A549 (cell line): Measurements from ENCODE around the gene MOB4. TPM values are rescaled to one million over a fixed set of nuclear protein-coding genes. Genes with fewer than 3 reads are reported as not detected.

ENCODE experiments used
- ATAC-seq, 2 experiments: fragments of 200-7000 bp in 1 of 2; fragments of >200 bp in 1 of 2; cut with Nextera tagmentation in 1 of 2; cut with Tn5 transposase in 1 of 2; 3 replicates each; pipeline versions ENCODE4 v1.8.0 to v1.9.1; 2018 to 2020; ENCODE audit warnings: mild to moderate bottlenecking in 1 of 2, moderate library complexity in 1 of 2
- CTCF ChIA-PET: fragments of 300-600 bp; sonication (Branson Sonifier 250); formaldehyde crosslinking; extraction: SDS; loops from one replicate; lab custom pipeline; 2021; ENCODE audit warnings: antibody characterized with exemption, inconsistent platforms; lab: Yijun Ruan, JAX
- POLR2A ChIA-PET: fragments of 350-600 bp; formaldehyde crosslinking; extraction: SDS; loops from one replicate; lab custom pipeline; 2021; ENCODE audit warnings: antibody characterized with exemption, inconsistent platforms; lab: Yijun Ruan, JAX
- DNase-seq, 2 experiments: peaks; one replicate each; pipeline versions ENCODE4 v3.0.0 to v3.0.0-alpha.2; 2011 to 2016; ENCODE audit warnings: low read depth in 1 of 2, low spot score in 1 of 2
- FAIRE-seq: peaks from 2 replicates; lab custom pipeline; 2011; peaks lifted over from hg19 to GRCh38; lab: Jason Lieb, UNC
- H3K27ac ChIP-seq, 2 experiments: fragments of >200 bp; sonication (Bioruptor Twin); formaldehyde crosslinking; 3 replicates each; pipeline ENCODE4 v1.5.1; 2016 to 2017
- H3K4me1 ChIP-seq: fragments of >200 bp; sonication (Bioruptor Twin); formaldehyde crosslinking; 3 replicates; pipeline ENCODE4 v1.6.1; 2016
- H3K4me2 ChIP-seq: fragments of >200 bp; sonication (Bioruptor Twin); formaldehyde crosslinking; 3 replicates; pipeline ENCODE4 v1.6.1; 2016
- H3K4me3 ChIP-seq: fragments of >200 bp; sonication (Bioruptor Twin); formaldehyde crosslinking; 3 replicates; pipeline ENCODE4 v1.5.1; 2016
- H3K9me3 ChIP-seq: fragments of >200 bp; sonication (Bioruptor Twin); formaldehyde crosslinking; 3 replicates; pipeline ENCODE4 v1.6.1; 2016
- CEBPB ChIP-seq, 2 experiments: fragments of >200 bp in 1 of 2; sonication (Bioruptor Twin) in 1 of 2; formaldehyde crosslinking in 1 of 2; IDR thresholded peaks; 2 replicates each; pipeline ENCODE4 v1.6.1; 2012 to 2016
- CHD2 ChIP-seq: fragments of 150-350 bp; IDR thresholded peaks from 2 replicates; pipeline ENCODE4 v1.6.1; 2014; ENCODE audit warnings: low read length; ENCODE audit not compliant: partially characterized antibody
- E2F6 ChIP-seq: IDR thresholded peaks from 2 replicates; pipeline ENCODE4 v1.6.1; 2012; ENCODE audit warnings: low read depth, borderline replicate concordance
- EP300 ChIP-seq, 2 experiments: fragments of >200 bp; sonication (Bioruptor Twin); formaldehyde crosslinking; IDR thresholded peaks; 2 replicates in 1 of 2; 3 replicates in 1 of 2; pipeline ENCODE4 v1.6.1; 2016 to 2017
- FOSL2 ChIP-seq, 2 experiments: fragments of 450-650 bp in 1 of 2; fragments of >200 bp in 1 of 2; sonication (Bioruptor Twin) in 1 of 2; formaldehyde crosslinking; IDR thresholded peaks; 2 replicates each; pipeline versions ENCODE4 v1.5.0 to v1.6.1; 2016 to 2020; ENCODE audit warnings: mild to moderate bottlenecking in 1 of 2, moderate library complexity in 1 of 2
- GATA3 ChIP-seq: IDR thresholded peaks from 2 replicates; pipeline ENCODE4 v1.6.1; 2012; ENCODE audit warnings: borderline replicate concordance
- JUN ChIP-seq, 2 experiments: fragments of >200 bp; sonication (Bioruptor Twin); formaldehyde crosslinking; IDR thresholded peaks; 2 replicates in 1 of 2; 3 replicates in 1 of 2; pipeline ENCODE4 v1.6.1; 2016 to 2017
- JUNB ChIP-seq: fragments of >200 bp; sonication (Bioruptor Twin); formaldehyde crosslinking; IDR thresholded peaks from 2 replicates; pipeline ENCODE4 v1.6.1; 2016
- MAFK ChIP-seq: fragments of 450-650 bp; IDR thresholded peaks from 2 replicates; pipeline ENCODE4 v1.6.1; 2014; ENCODE audit not compliant: partially characterized antibody
- MAX ChIP-seq: IDR thresholded peaks from 2 replicates; pipeline ENCODE4 v1.6.1; 2012
- MAZ ChIP-seq: fragments of 150-350 bp; IDR thresholded peaks from 2 replicates; pipeline ENCODE4 v1.6.1; 2014; ENCODE audit warnings: antibody characterized with exemption, low read depth, low read length, borderline replicate concordance
- RAD21 ChIP-seq, 2 experiments: fragments of >200 bp in 1 of 2; sonication (Bioruptor Twin) in 1 of 2; formaldehyde crosslinking in 1 of 2; IDR thresholded peaks in 1 of 2; conservative IDR thresholded peaks in 1 of 2; 2 replicates in 1 of 2; 3 replicates in 1 of 2; pipeline ENCODE4 v1.6.1; 2012 to 2018; ENCODE audit warnings: inconsistent platforms in 1 of 2
- RCOR1 ChIP-seq: fragments of 150-350 bp; IDR thresholded peaks from 2 replicates; pipeline ENCODE4 v1.6.1; 2014; ENCODE audit warnings: antibody characterized with exemption, low read length, low read depth
- SREBF2 ChIP-seq: fragments of 450-650 bp; IDR thresholded peaks from 2 replicates; pipeline ENCODE4 v1.6.1; 2014; ENCODE audit warnings: mild to moderate bottlenecking, moderate library complexity
- ZFP36 ChIP-seq: fragments of 450-650 bp; IDR thresholded peaks from 2 replicates; pipeline ENCODE4 v1.6.1; 2014; ENCODE audit warnings: borderline replicate concordance; ENCODE audit not compliant: partially characterized antibody
- WGBS: methylation state at CpG from one replicate; pipeline ENCODE4 v1.1.6; 2017; ENCODE audit errors: missing lambda C conversion rate; 5-methylcytosine and 5-hydroxymethylcytosine counted together
- polyA plus RNA-seq, 4 experiments: library from polyadenylated mRNA; depleted of rRNA in 3 of 4; stranded (reverse); fragments of >200 nt; fragmentation: RNase III in 1 of 4; extraction: RNeasy Plus Mini Kit Qiagen cat#74134 plus additional on column Dnase treatment in 1 of 4; gene quantifications; 2 replicates in 3 of 4; 3 replicates in 1 of 4; pipeline ENCODE4 v1.2.3, GENCODE V29; 2011 to 2017
- TF ChIP-seq, protein P1 (sequence below): fragments of 200-600 bp; sonication (generic); IDR thresholded peaks from 2 replicates; pipeline ENCODE4 v1.6.1; 2016; ENCODE audit warnings: antibody characterized with exemption, mild to moderate bottlenecking, moderate library complexity
- TF ChIP-seq, protein P2 (sequence below): fragments of 150-350 bp; IDR thresholded peaks from 2 replicates; pipeline ENCODE4 v1.6.1; 2014; ENCODE audit warnings: low read depth, mild to moderate bottlenecking, low read length
- TF ChIP-seq, protein P3 (sequence below): IDR thresholded peaks from 2 replicates; pipeline ENCODE4 v1.6.1; 2012

Gene MOB4
- polyA plus RNA-seq, 2 of the 4 experiments (the other 2 are of a cell fraction), result 57.5 to 74.7 TPM

DNA sequence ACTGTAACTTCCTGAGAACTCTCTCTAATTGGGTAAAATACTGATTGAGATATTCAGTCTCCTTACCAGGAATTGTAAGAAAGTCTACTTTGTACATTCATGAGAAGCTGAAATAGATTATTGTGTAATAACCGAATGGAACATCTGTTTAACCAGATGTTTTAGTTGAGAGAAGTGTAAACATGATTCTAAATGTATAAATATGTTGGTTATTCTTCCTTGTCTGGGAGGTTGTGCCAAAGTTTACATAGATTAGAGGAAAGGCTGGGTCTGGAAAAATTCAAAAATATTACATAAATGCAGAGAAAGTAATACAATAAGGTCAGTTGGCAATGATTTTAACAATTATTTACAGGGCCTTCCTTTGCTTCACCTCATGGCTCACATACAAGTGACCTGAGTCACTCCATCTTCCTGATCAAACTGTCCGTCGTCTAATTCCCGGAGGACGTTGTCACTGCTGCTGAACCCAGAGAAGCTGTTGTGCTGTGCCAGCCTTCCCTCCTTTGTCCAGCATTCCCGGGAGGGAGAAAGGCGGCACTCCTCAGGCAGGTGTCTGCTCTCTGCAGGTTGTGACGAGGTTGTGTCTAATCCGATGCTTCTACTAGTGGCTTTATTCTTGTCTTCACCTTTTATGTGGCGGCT, 55.9 kb downstream of the MOB4 start:
- Histone ChIP-seq H3K9me3 (peaks cover 24% of the 10 kb centered on the region), H3K4me2 (peak overlapping the region; percentile 67), H3K27ac (peak overlapping the region; percentile 62 to 77), H3K4me1 (peaks cover 40% of the 10 kb centered on the region), H3K4me3 (no peak overlapping the region)
- FAIRE-seq, result no peak
- POLR2A ChIA-PET, result interaction anchor here (0.6 kb wide), 1 partner anchor 34 kb away, joined by 3 read pairs; no protein-coding TSS in a partner anchor
- DNase-seq, result peak; percentile 38 to 70
- CTCF ChIA-PET, result no interaction called here
- 26% methylated on average over 10 of the region's 10 CpGs for WGBS
- peak; percentile 74 for ATAC-seq
- TF ChIP-seq EP300 (IDR thresholded peaks at IDR 0.05) (peak in 1 of 2 experiments; percentile 51; a peak in 1 of 5 replicates), E2F6 (peak; percentile 69), GATA3 (peak; percentile 60; the same call in 1 of the 2 replicates), JUN (IDR thresholded peaks at IDR 0.05) (peak; percentile 47 to 68; a peak in 2 of 5 replicates), CEBPB (IDR thresholded peaks at IDR 0.05) (peak; percentile 63 to 67; a peak in 3 of 4 replicates), RAD21 (conservative IDR thresholded peaks at IDR 0.05 in 1 of 2, IDR thresholded peaks at IDR 0.05 in 1 of 2) (peak in 1 of 2 experiments; percentile 17; a peak in 1 of 5 replicates), MAX (peak; percentile 68), FOSL2 (IDR thresholded peaks at IDR 0.05) (peak; percentile 37; the same call in 1 of the 2 replicates), FOSL2 (CRISPR knock-in tag; IDR thresholded peaks at IDR 0.05) (peak; percentile 65), JUNB (0 out of 2 replicates have a peak, but pooled peaks have one; percentile 46)
- TF ChIP-seq, protein P1, sequence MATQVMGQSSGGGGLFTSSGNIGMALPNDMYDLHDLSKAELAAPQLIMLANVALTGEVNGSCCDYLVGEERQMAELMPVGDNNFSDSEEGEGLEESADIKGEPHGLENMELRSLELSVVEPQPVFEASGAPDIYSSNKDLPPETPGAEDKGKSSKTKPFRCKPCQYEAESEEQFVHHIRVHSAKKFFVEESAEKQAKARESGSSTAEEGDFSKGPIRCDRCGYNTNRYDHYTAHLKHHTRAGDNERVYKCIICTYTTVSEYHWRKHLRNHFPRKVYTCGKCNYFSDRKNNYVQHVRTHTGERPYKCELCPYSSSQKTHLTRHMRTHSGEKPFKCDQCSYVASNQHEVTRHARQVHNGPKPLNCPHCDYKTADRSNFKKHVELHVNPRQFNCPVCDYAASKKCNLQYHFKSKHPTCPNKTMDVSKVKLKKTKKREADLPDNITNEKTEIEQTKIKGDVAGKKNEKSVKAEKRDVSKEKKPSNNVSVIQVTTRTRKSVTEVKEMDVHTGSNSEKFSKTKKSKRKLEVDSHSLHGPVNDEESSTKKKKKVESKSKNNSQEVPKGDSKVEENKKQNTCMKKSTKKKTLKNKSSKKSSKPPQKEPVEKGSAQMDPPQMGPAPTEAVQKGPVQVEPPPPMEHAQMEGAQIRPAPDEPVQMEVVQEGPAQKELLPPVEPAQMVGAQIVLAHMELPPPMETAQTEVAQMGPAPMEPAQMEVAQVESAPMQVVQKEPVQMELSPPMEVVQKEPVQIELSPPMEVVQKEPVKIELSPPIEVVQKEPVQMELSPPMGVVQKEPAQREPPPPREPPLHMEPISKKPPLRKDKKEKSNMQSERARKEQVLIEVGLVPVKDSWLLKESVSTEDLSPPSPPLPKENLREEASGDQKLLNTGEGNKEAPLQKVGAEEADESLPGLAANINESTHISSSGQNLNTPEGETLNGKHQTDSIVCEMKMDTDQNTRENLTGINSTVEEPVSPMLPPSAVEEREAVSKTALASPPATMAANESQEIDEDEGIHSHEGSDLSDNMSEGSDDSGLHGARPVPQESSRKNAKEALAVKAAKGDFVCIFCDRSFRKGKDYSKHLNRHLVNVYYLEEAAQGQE, result no peak
- TF ChIP-seq, protein P2, sequence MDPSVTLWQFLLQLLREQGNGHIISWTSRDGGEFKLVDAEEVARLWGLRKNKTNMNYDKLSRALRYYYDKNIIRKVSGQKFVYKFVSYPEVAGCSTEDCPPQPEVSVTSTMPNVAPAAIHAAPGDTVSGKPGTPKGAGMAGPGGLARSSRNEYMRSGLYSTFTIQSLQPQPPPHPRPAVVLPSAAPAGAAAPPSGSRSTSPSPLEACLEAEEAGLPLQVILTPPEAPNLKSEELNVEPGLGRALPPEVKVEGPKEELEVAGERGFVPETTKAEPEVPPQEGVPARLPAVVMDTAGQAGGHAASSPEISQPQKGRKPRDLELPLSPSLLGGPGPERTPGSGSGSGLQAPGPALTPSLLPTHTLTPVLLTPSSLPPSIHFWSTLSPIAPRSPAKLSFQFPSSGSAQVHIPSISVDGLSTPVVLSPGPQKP, result no peak
- TF ChIP-seq, all 56 proteins: peak for 9

- CTCF ChIA-PET, result no interaction called here
- H3K4me3 ChIP-seq, result no peak overlapping the region
- no peak overlapping the region for H3K27ac ChIP-seq
- WGBS, result 94% methylated on average over 2 of the region's 2 CpGs
- H3K9me3 ChIP-seq, result peaks cover 24% of the 10 kb centered on the region
- H3K4me2 ChIP-seq, result no peak overlapping the region
- TF ChIP-seq SREBF2 (no peak), CHD2 (no peak), ZFP36 (peak; percentile 89)
- ATAC-seq, result no peak
- no peak for FAIRE-seq
- POLR2A ChIA-PET, result no interaction called here
- no peak for DNase-seq
- H3K4me1 ChIP-seq, result peaks cover 52% of the 10 kb centered on the region
Measured at GRCh38 chr2:197573608-197574007, 57.7 kb downstream of the MOB4 start.

DNA sequence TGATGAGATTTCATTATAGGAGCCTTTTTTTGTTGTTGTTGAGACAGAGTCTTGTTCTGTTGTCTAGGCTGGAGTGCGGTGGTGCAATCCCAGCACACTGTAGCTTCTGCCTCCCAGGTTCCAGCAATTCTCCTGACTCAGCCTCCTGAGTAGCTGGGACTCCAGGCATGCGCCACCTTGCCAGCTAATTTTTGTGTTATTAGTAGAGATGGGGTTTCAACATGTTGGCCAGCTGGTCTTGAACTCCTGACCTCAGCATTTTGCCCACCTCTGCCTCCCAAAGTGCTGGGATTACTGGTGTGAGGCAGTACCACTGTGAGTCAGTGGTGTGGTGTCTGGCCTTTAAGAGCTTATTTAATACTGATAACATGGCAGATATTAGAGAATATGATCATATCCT, 60.1 kb downstream of the MOB4 start:
- Histone ChIP-seq H3K4me2 (peak overlapping the region; percentile 64), H3K9me3 (peaks cover 24% of the 10 kb centered on the region), H3K4me3 (no peak overlapping the region), H3K27ac (peak overlapping the region; percentile 56 to 59), H3K4me1 (peaks cover 45% of the 10 kb centered on the region)
- ATAC-seq (peak; percentile 85 to 88), FAIRE-seq (no peak), DNase-seq (peak in 1 of 2 experiments; percentile 76)
- ChIA-PET CTCF (no interaction called here), POLR2A (interaction anchor here (1.6 kb wide), 2 partner anchors 60 to 76 kb away, joined by 5 read pairs; partner anchors contain the start of genes HSPD1 and HSPE1)
- peak in 1 of 2 experiments; percentile 10; a peak in 1 of 5 replicates for TF ChIP-seq JUN (IDR thresholded peaks at IDR 0.05)
- TF ChIP-seq, protein P3, sequence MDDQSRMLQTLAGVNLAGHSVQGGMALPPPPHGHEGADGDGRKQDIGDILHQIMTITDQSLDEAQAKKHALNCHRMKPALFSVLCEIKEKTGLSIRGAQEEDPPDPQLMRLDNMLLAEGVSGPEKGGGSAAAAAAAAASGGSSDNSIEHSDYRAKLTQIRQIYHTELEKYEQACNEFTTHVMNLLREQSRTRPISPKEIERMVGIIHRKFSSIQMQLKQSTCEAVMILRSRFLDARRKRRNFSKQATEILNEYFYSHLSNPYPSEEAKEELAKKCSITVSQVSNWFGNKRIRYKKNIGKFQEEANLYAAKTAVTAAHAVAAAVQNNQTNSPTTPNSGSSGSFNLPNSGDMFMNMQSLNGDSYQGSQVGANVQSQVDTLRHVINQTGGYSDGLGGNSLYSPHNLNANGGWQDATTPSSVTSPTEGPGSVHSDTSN, result 0 out of 2 replicates have a peak, but pooled peaks have one; percentile 36
- TF ChIP-seq MAFK, result peak; percentile 97
- TF ChIP-seq GATA3, result peak; percentile 33; the same call in 1 of the 2 replicates
- peak; percentile 10; the same call in 1 of the 2 replicates for TF ChIP-seq FOSL2 (IDR thresholded peaks at IDR 0.05)
- TF ChIP-seq FOSL2 (CRISPR knock-in tag; IDR thresholded peaks at IDR 0.05), result peak; percentile 65
- TF ChIP-seq MAZ, result no peak
- no peak for TF ChIP-seq RCOR1
- TF ChIP-seq CEBPB (IDR thresholded peaks at IDR 0.05), result peak; percentile 23 to 72; a peak in 2 of 4 replicates
- 30% methylated on average over 2 of the region's 2 CpGs for WGBS
